PC-9 (cell line): Measurements from ENCODE around the gene PLCH2.

Experiments
- CTCF ChIP-seq: fragments of 200-600 bp; sonication (generic); conservative IDR thresholded peaks from 2 replicates; pipeline ENCODE4 v1.6.1; 2017; ENCODE audit warnings: mixed run types, antibody characterized with exemption, mild to moderate bottlenecking, moderate library complexity
- EZH2 ChIP-seq: fragments of 200-600 bp; sonication (generic); IDR thresholded peaks from 2 replicates; pipeline ENCODE4 v1.8.0; 2017; ENCODE audit warnings: antibody characterized with exemption, low read depth

DNA sequence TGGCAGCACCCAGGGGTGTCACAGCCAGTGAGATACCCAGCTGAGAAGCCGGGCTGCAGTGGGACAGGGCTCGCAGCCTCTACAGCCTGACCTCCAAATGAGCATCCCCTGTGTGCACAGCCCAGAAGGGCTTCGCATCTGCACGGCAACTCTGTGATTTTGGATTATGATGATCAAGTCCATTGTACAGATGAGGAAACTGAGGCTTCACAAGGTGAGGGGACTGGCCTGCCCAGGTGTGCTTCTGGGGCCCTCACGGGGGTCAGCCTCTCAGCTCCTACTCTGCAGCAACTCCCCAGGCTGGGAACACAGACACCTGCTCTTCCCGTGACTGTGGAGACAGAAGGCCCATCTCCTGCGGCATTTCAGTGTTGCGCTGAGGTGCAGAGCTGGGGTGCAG is 62.8 kb downstream of the PLCH2 start:
- TF ChIP-seq CTCF: no peak
- no peak for TF ChIP-seq EZH2
